Measurements from ENCODE around the gene TSSC4. TPM values are rescaled to one million over a fixed set of nuclear protein-coding genes. Genes with fewer than 3 reads are reported as not detected.

The TSSC4 gene
- total RNA-seq, 2 donors from 2014 or later: 26.7 to 40.3 TPM

DNA sequence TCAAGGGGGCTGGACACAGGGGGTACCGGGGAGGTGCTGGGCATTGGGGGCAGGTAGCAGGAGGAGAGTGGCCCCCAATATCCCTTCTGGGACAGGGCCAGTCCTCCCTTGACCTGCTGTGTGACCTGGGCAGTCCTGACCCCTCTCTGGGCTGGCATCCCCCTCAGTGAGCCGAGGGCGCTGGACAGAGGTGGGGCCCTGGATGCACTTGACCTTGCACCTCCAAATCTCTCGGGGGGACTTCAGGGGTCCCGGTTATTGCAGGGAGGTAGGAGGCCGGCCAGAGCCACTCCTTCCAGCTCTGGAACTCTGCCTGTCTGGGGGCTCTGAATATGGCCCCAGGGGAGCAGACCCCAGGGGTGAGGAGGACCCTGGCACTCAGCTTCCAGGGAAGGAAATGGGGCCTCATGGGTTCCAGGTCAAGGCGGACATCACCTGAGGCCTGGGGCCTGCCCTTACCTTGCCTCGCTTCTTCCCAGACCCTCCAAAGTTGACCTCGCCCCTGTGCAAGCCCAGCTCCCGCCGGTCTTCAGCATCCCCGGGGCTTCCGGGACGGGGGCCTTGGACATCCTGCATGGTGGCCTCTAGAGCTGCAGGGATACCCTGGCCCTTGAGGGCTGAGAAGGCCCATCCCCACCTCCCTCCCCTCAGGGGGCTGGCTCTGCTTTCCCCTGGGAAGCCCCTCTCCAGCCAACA is 22.1 kb downstream of the TSSC4 start:
- no peak overlapping the region for H3K4me3 ChIP-seq

GRCh38 chr11:2423157-2424025 is 22.8 kb downstream of the TSSC4 start:
- peaks cover 0 to 14% of the 10 kb centered on the region in 2 donors for H3K4me1 ChIP-seq
- H3K27ac ChIP-seq: no peak overlapping the region
- no peaks in the 10 kb centered on the region for H3K36me3 ChIP-seq
- no peaks in the 10 kb centered on the region for H3K27me3 ChIP-seq
- no peak overlapping the region for H3K4me3 ChIP-seq
- no peaks in the 10 kb centered on the region for H3K9me3 ChIP-seq
- no peak for TF ChIP-seq CTCF (IDR thresholded peaks at IDR 0.05)
- no peak for DNase-seq (ENCODE audit: low spot score)

More for the DNA sequence above, 22.1 kb downstream of the TSSC4 start:
- no peak for DNase-seq (ENCODE audit: low spot score)
- Histone ChIP-seq H3K36me3 (no peaks in the 10 kb centered on the region), H3K9me3 (no peaks in the 10 kb centered on the region), H3K27ac (no peak overlapping the region), H3K27me3 (no peaks in the 10 kb centered on the region), H3K4me1 (peaks cover 0 to 14% of the 10 kb centered on the region in 2 donors)
- no peak for TF ChIP-seq CTCF (IDR thresholded peaks at IDR 0.05)

- Histone ChIP-seq H3K9me3 (no peaks in the 10 kb centered on the region), H3K4me3 (no peak overlapping the region), H3K27ac (no peak overlapping the region), H3K4me1 (peaks cover 0 to 10% of the 10 kb centered on the region in 2 donors), H3K36me3 (no peaks in the 10 kb centered on the region), H3K27me3 (no peaks in the 10 kb centered on the region)
- no peak for TF ChIP-seq CTCF (IDR thresholded peaks at IDR 0.05)
- no peak for DNase-seq (ENCODE audit: low spot score)
Measured at GRCh38 chr11:2424811-2425495, 24.4 kb downstream of the TSSC4 start.

GRCh38 chr11:2425506-2425905 is 25.0 kb downstream of the TSSC4 start:
- H3K4me1 ChIP-seq: peaks cover 0 to 5% of the 10 kb centered on the region in 2 donors
- no peak for DNase-seq (ENCODE audit: low spot score)
- no peaks in the 10 kb centered on the region for H3K27me3 ChIP-seq
- no peak overlapping the region for H3K4me3 ChIP-seq
- H3K27ac ChIP-seq: no peak overlapping the region
- H3K36me3 ChIP-seq: no peaks in the 10 kb centered on the region
- TF ChIP-seq CTCF (IDR thresholded peaks at IDR 0.05): no peak
- no peaks in the 10 kb centered on the region for H3K9me3 ChIP-seq

GRCh38 chr11:2426221-2426620 is 25.7 kb downstream of the TSSC4 start:
- H3K27ac ChIP-seq: no peak overlapping the region
- no peaks in the 10 kb centered on the region for H3K4me1 ChIP-seq
- no peaks in the 10 kb centered on the region for H3K27me3 ChIP-seq
- no peak for DNase-seq (ENCODE audit: low spot score)
- H3K4me3 ChIP-seq: no peak overlapping the region
- no peaks in the 10 kb centered on the region for H3K36me3 ChIP-seq
- H3K9me3 ChIP-seq: no peaks in the 10 kb centered on the region
- no peak for TF ChIP-seq CTCF (IDR thresholded peaks at IDR 0.05)
